Measurements from ENCODE around the gene BLTP3B.

BLTP3B gene

DNA sequence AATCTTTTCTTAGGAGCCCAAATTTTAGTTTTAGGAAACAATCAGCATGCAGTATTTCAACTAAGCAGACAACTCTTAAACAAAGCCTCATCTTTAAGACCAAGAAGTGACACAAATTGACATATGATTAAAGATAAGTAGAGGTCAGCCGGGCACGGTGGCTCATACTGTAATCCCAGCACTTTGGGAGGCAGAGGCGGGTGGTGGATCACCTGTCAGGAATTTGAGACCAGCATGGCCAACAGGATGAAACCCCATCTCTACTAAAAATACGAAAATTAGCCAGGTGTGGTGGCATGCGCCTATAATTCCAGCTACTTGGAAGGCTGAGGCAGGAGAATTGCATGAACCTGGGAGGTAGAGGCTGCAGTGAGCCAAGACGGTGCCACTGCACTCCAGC lies 35.8 kb downstream of the BLTP3B start:
- no peak for DNase-seq

DNA sequence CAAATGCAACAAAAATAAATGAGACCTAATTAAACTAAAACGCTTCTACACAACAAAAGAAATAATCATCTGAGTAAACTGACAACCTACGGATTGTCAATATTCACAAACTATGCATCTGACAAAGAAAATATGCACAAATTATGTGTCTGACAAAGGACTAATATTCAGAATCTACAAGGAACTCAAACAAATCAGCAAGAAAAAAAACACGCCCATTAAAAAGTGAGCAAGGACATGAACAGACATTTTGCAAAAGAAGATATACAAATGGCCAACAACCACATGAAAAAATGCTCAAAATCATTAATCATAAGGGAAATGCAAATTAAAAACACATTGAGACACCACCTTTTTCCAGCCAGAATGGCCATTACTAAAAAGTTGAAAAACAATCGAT lies 37.0 kb downstream of the BLTP3B start:
- no peak for DNase-seq

DNA sequence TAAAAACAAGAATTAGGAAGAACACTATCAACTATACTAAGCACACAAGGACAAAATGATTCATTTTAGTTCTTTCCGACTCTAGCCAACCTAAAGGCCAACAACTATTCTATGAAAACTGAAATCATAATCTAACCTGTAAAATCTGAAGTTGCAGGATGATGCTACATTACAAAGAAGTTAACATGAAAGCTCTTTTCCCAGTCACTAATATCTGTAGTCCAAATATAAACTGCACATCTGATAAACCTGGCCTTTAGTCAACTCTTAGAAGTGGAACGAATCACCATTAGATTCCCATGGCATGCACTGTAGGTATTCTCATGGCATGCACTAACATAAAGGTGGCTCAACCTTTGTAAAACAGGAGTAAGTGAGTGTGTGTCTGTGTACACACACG lies 41.7 kb downstream of the BLTP3B start:
- no peak for DNase-seq
